Measurements from ENCODE around the gene WT1. TPM values are rescaled to one million over a fixed set of nuclear protein-coding genes. Genes with fewer than 3 reads are reported as not detected.

Gene WT1
- total and polyA plus RNA-seq, 2 of the 8 experiments (the other 6 are each of a cell fraction or from before 2014, with no cell fraction given) = 0.05 to 0.17 TPM

GRCh38 chr11:32425761-32426160 lies 9.6 kb downstream of the WT1 start (continued):
- TF ChIP-seq, protein P1, sequence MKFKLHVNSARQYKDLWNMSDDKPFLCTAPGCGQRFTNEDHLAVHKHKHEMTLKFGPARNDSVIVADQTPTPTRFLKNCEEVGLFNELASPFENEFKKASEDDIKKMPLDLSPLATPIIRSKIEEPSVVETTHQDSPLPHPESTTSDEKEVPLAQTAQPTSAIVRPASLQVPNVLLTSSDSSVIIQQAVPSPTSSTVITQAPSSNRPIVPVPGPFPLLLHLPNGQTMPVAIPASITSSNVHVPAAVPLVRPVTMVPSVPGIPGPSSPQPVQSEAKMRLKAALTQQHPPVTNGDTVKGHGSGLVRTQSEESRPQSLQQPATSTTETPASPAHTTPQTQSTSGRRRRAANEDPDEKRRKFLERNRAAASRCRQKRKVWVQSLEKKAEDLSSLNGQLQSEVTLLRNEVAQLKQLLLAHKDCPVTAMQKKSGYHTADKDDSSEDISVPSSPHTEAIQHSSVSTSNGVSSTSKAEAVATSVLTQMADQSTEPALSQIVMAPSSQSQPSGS (IDR thresholded peaks at IDR 0.05; ENCODE audit: low read length) = no peak
- TF ChIP-seq SRF (IDR thresholded peaks at IDR 0.05; ENCODE audit: low read depth, low read length) (no peak), MAFK (IDR thresholded peaks at IDR 0.05; ENCODE audit: low read depth, low read length) (no peak), POU5F1 (IDR thresholded peaks at IDR 0.05; ENCODE audit: low read depth, low read length) (no peak), RAD21 (IDR thresholded peaks at IDR 0.05 in 1 of 2, conservative IDR thresholded peaks at IDR 0.05 in 1 of 2; ENCODE audit: low read depth in 2 of 2, low read length in 2 of 2) (no peak)

Data from H1 (cell line).